ENCODE measurements around the gene PRKN.

Gene PRKN

DNA sequence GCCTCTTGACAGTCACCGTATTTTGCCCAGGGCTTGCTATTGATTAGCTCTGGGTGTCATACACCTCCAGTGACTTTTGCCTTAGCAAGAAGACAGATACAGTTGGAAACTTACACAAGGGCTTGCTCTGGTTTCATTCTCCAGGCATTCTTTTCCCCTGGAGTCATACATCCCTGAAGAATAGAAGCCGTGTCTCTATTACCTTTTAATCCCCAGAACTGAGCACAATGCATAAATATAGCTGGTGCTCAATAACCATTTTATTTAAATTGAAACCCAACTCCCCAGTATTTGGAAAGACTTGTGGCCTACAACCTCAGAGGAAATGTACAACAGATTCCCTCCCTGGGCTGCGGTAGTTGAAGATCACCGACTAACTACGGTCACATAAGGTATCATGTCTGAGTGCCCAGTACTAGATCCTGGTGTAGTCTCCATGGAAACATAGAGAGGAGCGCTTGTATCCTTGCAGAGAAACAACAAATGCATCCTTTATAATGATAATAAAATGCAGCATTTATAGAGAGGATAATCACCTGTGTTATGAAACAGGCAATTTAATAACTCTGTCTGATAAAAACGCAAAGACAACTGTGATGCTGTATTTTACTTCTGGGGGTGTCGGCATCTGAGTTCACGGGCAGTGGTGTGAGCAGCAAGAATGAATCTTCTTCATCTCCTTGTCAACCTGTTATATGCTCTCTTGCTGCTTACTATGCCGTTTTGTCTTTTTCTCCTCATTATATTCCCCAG lies 1052.5 kb downstream of the PRKN start:
- no peak for DNase-seq

DNA sequence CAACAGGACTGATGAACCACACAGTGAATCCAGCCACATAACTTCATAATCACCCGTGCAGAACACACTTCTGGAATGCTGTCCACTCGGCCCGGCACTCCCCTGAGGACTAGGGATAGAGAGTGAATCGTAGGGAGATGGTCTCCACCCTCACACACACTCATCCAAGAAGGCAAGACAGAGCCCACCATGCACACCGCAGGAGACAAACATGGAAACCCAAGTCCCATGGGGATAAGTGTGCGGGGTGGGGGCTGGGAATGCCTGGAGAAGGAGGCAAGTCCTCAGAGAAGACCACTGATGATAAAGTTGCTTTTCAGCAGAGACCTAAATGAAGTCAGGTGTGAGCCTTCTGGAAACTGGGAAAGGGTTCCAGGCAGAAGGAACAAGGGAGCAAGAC lies 1054.5 kb downstream of the PRKN start:
- DNase-seq: no peak

DNA sequence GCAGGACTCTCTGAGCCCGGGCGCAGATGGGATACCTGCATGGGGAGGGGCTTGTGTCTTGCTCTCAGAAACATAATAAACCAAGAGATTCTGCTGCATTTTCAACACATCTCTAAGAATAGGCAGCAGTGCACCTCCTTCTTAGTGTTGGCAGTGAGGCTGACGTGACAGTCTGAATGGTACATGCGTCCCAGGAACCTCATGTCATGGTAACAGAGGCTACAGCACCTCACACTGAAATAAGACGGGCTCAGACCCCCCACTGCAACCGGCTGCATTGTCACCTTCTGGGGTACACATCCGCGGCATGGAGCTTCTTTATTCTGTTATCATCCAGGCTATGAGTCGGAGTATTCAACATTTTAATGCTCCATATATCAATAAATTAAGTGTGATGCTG lies 1056.4 kb downstream of the PRKN start:
- no peak for DNase-seq

DNA sequence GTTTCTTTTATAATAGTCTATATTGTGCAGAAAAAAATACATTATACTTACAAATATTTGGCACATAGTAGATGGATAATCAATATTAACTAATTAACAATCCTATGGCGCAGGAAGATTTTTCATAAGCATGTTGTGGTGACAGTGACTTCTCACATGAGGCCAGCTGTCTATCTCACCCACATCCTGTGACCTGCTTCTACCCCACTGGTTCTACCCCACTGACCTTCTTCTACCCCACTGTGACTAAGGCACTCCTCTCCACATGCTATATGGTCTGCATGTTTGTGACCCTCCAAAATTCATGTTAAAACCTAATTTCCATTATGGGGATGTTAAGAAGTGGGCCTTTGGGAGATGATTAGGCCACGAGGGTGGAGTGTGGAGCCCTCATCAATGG lies 1058.9 kb downstream of the PRKN start:
- DNase-seq: no peak

DNA sequence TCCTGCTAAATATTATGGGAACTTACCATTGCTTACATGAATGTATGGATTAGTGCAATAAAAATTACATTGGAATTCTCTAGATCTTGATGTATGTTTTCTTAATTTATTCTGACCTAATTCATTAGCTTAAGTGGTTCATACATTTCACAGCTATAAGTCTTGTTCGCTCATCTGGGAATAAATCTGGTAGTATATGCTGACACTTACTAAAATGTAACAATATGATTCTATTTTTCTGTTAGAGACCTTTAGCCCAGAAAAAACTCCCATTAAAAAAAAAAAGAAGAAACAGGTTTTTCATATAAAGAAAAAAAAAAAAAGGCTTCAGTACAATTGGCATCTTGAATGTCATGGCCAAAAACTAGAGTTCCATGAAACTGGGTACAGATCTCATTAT lies 1059.6 kb downstream of the PRKN start:
- DNase-seq: no peak

DNA sequence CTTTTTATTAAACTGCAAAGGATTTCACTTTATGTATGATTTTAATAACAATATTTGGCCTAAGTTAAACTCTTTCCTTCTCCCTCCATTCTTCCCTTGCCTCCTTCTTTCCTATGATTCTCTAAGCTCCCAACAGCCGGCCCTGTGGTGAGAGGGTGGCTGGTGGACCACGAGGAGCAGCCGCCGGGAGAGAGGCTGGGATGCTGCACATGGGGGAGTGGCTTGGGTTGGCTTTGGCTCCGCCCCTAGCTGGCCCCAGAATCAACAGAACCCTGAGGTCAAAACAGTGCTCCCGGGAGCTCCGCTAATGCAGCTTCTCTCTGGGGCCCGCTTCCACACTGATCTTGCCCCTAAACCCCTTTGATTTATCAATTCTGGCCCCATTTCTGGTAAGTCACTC lies 1063.9 kb downstream of the PRKN start:
- no peak for DNase-seq

DNA sequence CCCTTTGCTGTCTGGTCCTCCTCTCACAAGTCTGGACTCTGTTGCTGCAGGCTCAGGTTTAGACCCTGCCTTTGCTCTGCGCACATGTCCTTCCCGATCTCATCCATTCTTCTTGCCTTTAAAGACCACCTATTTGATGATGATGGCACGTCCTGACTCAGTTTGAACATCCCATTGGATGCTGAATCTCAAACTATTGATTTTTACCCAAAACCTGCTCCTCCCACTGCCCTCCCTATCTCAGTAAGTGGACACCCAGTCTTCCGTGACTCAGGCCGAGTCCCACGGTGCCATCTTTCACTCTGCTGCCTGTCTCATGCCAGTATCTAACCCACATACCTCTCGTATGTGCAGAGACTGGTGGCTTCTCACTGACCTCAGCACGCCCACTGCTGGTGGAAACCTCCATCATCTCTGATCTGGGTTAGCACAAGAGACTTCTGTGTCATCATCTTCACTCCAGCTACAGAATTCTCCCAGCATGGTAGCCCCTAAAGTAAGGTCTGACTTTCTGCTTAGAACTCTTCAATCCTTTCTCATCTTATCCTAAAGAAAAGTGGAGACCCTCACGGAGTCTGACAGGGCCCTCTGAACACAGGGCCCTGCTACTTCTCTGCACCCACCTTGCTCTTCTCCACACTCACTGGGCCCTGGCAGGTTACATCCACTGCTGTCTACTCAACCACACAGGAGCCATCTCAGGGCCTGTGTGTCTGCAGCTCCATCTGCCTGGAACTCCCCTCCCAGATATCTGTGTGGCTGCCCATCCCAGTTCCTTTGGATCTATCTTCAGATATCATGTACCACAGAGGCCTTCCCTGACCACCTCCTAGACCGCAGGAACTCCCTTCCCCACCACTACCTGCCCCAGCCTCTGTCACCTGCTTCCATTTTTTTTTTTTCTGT lies 1066.6 kb downstream of the PRKN start:
- DNase-seq: no peak

DNA sequence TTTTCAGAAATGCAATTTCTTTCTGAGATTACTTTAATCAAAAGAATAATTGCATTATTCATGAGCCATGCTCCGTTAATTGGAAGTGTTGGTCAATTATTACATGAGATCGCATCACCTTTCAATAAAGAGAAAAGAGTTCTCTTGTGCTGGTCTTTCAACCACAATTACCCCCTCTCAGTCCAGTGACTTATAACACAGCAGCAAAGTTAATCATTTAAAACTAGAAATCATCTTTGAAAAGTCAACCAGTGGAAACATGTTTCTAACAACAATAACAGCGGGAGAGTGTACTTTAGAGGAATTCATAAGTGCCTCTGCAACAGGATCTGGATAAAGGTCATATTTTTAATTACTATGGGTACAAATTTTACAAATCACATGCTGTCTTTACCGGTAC lies 1069.4 kb downstream of the PRKN start:
- DNase-seq: no peak

DNA sequence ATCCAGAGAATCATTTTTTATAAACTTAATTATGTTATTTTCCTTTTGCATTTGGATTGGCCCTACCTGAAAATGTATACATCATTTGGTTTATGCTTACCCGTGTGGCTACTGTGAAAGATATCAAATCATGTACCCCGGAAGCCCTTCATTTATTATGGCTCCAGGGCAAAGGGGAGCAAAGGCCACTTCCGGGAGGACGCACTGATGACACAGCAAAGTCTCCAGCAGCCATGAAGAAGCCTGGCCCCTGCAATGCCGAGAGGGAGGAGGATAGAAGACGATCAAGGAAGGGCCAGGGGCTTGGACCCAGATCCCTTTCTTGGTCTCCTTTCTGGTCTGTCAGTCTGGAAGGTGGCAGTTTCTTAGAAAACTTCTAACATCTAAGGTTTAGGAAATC lies 1073.4 kb downstream of the PRKN start:
- no peak for DNase-seq

DNA sequence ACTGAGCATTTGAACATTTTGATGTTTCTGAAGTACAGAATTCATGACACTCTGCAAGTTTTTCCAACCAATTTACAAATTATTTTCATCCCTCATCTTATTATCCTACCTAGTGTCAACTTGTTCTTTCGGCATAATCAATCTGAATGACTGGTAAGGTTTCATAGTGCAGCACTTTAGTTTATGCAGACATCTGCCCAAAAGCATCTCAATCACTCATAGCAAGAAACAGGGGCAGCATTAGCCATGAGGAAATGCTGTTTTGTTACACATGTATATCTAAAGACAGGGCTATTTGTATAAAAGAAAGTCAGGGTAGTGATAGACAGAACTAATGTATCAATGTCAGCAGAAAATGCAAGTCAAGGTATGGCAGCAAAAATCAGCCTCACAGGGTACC lies 1075.6 kb downstream of the PRKN start:
- DNase-seq: no peak

DNA sequence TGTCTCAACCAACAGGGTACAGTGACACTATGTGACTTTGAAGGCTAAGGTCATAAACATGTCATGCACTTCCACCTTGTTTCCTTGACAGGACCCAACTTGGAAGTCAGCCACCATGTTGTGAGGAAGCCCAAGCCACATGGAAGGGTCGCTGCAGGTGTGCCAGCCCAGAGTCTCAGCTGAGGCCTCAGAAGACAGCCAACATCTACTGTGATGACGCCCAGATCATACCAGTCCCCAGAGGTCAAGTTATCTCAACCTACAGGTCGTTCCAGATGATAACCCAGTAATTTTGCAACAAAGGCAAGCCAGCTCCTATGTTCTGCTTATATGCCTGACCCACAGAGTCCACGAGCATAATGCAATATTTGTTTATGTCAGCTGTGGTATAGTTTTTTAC lies 1077.7 kb downstream of the PRKN start:
- DNase-seq: no peak

DNA sequence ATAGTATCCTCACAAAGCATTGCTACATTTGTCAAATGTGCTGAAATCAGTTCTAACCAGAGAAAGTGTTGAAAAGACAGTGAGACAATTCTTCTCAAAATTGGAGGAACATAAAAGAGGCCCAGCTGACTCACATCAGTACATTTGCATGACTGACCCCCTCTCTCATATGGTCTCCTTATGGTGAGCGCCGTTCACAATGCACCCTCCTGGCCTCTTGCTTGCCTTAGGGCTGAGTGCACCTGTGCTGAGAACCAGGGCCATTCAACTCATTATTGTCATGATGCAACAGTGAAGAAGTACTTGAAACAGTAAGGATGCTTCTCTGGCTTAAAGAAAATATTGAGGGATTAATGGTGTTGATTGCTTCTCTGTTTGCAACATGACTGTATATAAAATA lies 1078.5 kb downstream of the PRKN start:
- no peak for DNase-seq

DNA sequence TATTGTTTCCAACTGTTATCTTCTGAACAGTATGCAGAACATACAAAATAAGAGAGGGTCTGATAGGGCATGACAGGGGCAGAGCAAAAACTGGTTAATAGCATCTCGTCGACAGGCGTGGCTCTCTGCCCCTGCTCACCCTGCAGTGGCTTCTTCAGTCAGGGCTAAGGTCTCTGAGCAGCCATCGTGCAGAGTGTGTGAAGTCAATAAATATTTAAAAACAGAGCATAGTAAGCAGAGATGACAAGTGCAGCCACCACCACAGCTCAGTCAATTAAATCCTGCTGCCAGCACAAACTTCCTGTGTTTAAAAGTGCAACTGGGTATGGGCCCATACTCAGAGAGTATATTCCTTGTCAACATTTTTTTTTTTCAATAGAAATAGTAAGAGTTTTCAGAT lies 1080.3 kb downstream of the PRKN start:
- no peak for DNase-seq

DNA sequence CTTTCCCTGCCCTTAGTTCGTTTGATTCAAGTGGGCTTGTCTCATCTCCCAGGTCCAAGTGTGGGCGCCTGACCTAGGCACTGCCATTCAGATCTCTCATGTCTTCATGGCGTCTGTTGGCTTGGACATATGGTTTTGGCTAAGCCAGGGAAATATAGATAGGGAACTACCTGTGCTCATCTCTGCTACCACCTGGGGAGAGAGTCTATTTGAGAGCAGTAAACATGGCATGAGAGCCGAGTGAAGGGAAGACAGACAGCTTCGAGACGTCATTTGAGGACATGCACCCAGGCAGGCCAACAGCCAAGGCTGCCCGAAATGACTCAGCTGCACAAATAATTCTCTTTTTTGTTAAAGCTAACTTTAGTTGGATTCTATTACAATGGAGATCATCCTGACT lies 1083.0 kb downstream of the PRKN start:
- DNase-seq: no peak

DNA sequence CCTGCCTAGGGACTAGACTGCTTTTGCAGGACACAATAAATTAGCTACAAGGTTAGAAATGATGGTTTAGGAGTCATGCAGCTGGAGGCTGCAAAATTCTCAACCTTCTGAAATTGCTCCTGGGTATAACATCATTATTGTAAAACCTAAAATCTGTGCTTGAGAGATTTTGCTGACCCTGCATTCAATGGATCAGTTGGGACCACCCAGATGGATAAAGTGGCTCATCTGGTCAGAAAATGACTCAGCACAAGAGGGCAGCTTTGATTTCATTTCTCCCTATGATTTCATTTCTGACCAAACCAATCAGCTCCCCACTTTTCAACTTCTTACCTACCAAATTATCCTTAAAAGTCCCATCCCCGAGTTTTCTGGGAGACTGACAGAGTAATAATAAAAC lies 1086.4 kb downstream of the PRKN start:
- no peak for DNase-seq

DNA sequence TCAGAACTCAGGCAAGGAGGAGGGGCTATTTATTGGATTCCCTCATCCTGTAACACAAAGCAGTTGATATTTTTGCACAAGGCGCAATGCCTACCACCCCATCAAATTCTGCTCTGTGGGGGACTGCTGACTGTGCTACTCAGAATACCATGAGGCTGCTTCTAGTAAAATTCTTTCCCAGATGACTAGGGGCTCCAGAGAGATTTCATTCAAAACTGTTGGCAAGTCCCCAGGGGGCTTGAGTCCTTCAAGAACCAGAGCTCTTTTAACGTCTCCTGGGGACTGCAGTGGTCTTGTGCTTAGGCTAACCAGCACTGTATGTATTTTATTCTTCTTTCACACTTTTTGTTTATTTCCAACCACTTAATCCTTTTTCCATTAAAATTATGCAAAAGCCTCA lies 1087.8 kb downstream of the PRKN start:
- DNase-seq: no peak

DNA sequence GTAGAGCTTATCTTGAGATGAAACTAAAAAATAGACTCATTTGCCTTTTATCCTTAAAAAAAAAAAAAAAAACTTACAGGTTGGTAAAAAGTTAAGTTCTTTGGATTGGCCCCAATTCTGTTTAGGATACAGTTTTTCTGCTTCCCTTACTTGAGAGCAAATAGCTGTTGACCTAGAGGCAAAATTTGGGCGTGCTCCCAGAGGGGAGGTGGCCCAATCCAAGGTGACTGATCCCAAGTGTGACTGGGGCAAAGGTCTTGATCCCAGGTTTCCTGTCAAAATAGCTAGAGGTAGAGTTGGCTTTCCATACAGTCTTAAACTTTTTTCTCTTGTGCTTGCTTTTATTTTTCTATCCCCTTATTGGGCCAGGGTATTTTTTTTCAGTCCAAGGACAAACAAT lies 1089.9 kb downstream of the PRKN start:
- no peak for DNase-seq

DNA sequence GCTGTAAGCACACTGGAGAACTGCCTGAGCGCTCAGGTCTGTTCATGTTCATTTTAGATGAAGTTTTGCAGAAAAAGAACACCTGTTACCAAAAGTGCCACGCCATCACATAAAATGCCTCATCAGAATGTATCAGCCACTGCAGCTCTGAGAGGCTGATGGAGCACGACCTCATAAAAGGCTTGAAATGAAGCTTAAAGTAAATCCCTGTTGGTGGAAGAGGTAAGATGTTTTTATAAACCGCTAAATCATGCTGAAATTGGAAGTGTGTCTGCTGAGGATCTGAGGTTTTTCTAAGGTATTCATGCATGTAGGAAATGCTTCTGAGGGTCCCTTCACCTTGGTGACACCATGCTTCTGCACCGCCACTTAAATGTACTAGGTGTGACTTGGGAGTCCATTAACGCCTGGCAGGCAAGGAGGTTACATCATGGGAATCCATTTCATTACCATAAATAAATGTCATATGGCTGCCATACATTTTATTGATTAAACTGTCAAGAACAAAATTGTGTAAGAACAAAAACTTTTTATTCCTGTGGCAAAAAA lies 1090.6 kb downstream of the PRKN start:
- DNase-seq: no peak

DNA sequence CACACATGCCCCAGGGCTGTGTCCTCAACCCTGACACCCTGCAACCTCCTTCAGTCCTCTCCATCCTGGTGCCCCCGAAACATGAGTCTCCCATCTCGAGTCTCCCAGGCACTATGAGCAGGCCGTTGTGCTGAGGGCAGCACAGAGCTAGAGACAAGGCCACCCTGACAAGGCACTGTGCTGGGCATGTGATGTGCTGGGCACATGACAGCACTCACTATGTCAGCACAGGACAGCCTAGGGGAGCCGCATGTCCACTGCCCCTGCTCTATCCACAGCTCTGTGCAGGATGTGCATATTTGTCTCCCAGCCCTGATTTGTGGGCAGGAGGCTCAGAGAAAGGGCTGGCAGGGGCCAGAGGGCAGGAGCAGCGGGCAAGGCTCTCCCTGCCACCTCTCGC lies 1091.6 kb downstream of the PRKN start:
- DNase-seq: no peak

DNA sequence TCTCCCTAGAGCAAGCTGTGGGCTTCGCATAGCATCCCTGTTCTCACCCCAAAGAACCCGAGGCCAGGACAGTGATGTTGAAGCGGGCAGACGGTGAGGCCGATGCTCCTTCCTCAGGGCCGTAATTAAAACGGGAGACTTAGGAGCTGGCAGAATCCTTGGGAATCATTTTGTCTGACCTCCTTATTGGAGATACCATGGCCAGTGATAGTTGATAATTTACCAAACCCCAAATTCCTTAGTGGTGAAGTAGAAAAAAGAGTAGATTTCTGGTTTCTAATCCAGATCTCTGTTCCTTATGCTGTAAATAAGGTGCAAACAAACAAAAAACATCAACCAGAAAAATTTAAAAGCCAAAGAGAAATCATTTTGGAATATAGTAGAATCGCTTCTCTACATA lies 1092.7 kb downstream of the PRKN start:
- DNase-seq: no peak

DNA sequence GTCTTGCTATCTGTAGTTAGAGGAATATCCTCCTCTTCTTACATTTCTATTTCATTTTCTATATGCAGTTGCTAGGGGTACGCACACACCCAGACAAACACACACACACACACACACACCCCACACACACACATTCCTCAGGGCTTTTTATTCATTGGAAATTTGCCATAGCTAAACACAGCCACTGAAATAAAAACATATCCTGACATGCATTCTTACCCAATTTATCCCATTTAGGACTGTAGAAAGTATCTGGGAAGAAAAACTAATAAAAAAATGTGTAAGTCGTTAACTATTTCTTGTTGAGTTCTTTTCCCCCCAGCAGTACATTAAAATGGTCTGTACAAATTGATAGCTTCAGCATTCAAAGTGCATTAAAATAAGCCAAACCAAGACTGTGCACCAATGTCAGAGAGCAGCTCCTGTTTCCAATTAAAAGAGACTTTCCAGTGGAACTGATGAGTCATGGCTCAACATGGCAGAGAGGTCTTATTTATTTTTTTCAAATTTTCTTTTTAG lies 1095.8 kb downstream of the PRKN start:
- DNase-seq: no peak

DNA sequence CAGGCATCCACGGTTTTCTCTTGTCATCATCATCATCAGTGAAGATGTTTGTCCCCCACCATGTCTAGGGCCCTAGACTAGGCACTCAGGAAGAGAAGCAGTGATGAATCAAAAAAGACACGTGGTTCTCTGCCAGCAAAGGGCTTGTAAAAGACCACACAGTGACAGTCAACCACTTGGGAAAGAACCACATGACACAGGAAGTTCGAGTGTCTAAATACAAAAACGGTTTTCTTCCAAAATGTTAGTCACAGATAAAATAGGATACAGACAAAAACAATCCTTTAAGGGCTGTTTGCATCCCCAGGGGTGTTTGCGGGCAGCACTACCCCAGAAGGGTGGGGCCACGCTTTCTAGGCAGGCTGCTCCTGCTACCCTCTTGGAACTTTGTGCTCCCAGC lies 1096.9 kb downstream of the PRKN start:
- no peak for DNase-seq

DNA sequence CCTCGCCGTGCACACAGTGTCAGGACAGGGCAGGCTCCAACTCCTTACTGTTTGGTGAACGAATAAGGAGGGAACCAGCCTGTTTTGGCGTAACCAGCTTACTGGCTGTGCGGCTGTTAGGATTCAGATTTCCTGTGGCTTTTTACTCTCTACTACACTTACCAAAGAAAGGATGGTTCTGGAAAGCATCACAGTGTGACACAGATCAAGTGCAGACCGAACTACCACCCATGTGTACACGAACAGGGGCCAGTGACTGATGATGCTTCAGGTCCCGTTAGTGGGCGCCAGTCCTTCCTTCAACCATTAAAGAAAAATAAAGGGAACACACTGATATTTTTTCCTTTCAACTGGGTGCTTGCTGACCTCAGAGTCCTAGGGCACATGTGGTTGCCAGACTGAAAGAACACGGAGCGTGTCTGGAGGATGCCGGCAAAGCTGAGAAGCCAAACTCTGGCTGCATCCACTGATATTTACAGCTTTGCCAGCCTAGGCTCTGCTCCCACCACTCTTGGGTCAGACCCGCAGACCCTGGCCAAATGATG lies 1101.4 kb downstream of the PRKN start:
- no peak for DNase-seq

DNA sequence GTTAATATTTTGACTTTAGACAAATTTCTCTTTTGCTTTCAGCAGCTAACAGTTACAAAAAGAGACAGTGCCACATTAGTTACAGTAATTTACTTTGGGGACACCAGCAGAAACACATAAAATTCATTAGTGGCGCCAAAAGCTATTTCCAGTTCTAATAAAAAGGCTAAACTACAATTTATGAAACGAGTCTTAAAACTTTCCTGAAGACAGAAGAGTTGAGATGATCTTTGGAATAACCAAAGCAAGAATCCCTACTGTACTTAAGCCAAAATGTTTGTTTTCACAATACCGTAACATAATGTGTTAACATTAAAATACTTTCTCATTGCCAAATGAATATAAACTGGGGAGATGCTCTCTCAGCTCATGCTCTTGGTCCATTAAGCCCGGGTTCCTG lies 1103.5 kb downstream of the PRKN start:
- no peak for DNase-seq

Data from GF-D8 (cell line).